ENCODE results near the gene ZC3H12C.

DNA sequence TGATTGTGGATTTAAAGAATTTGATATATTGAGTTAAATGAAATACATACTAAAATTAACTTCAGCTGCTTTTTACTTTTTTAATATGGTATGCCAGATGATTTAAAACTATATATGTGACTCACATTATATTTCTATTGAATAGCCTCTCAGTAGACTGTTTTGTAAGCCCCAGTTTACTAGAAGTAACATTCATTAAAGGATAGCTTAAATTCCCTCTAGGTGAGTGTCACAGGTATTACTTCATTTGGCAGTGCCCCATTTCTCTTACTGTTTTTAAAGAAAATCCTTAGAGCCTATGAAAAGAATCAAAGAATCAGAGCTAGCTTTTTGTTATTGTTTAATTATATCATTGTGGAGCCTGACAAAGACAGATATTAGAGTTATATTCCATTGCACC, 48.6 kb downstream of the ZC3H12C start:
- TF ChIP-seq FOS (IDR thresholded peaks at IDR 0.05; ENCODE audit: low read depth, low read length) (no peak), POLR2A (IDR thresholded peaks at IDR 0.05; ENCODE audit: low read depth, low read length) (no peak), CEBPB (IDR thresholded peaks at IDR 0.05; ENCODE audit: low read depth, low read length) (no peak), NFE2L2 (IDR thresholded peaks at IDR 0.05; ENCODE audit: low read depth, low read length) (no peak), SMC3 (IDR thresholded peaks at IDR 0.05; ENCODE audit: low read depth, low read length) (no peak), RFX5 (IDR thresholded peaks at IDR 0.05; ENCODE audit: low read depth, low read length) (no peak), CHD1 (IDR thresholded peaks at IDR 0.05; ENCODE audit: low read depth, low read length) (no peak), MAFK (IDR thresholded peaks at IDR 0.05; ENCODE audit: low read depth, low read length) (no peak)
- TF ChIP-seq, protein P1, sequence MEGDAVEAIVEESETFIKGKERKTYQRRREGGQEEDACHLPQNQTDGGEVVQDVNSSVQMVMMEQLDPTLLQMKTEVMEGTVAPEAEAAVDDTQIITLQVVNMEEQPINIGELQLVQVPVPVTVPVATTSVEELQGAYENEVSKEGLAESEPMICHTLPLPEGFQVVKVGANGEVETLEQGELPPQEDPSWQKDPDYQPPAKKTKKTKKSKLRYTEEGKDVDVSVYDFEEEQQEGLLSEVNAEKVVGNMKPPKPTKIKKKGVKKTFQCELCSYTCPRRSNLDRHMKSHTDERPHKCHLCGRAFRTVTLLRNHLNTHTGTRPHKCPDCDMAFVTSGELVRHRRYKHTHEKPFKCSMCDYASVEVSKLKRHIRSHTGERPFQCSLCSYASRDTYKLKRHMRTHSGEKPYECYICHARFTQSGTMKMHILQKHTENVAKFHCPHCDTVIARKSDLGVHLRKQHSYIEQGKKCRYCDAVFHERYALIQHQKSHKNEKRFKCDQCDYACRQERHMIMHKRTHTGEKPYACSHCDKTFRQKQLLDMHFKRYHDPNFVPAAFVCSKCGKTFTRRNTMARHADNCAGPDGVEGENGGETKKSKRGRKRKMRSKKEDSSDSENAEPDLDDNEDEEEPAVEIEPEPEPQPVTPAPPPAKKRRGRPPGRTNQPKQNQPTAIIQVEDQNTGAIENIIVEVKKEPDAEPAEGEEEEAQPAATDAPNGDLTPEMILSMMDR (conservative IDR thresholded peaks at IDR 0.05; ENCODE audit: low read depth, low read length) = no peak
- TF ChIP-seq, protein P2, sequence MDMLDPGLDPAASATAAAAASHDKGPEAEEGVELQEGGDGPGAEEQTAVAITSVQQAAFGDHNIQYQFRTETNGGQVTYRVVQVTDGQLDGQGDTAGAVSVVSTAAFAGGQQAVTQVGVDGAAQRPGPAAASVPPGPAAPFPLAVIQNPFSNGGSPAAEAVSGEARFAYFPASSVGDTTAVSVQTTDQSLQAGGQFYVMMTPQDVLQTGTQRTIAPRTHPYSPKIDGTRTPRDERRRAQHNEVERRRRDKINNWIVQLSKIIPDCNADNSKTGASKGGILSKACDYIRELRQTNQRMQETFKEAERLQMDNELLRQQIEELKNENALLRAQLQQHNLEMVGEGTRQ (IDR thresholded peaks at IDR 0.05; ENCODE audit: low read depth, low read length) = no peak

Measured in IMR-90 (cell line).